H1 (cell line): ENCODE data around the gene EEPD1. TPM values are rescaled to one million over a fixed set of nuclear protein-coding genes. Genes with fewer than 3 reads are reported as not detected.

Experiments used
- CTCF ChIA-PET: fragments of 300-600 bp; sonication (Branson Sonifier 250); formaldehyde crosslinking; loops from one replicate; lab custom pipeline; 2021; ENCODE audit not compliant: partially characterized antibody; lab: Charles Lee
- POLR2A ChIA-PET: fragments of 300-600 bp; sonication (Branson Sonifier 250); formaldehyde crosslinking; loops from one replicate; lab custom pipeline; 2021; ENCODE audit warnings: inconsistent platforms; ENCODE audit not compliant: partially characterized antibody; lab: Charles Lee
- DNase-seq, 2 experiments: peaks; one replicate each; pipeline versions ENCODE4 v3.0.0 to v3.0.0-alpha.2; 2010 to 2022; ENCODE audit warnings: low spot score in 2 of 2, low read depth in 1 of 2, mixed read lengths in 1 of 2
- FAIRE-seq: peaks from 2 replicates; lab custom pipeline; 2011; peaks lifted over from hg19 to GRCh38; lab: Jason Lieb, UNC
- H2AFZ ChIP-seq: 2 replicates; pipeline ENCODE4 v1.8.1; 2012; ENCODE audit warnings: low read length, inconsistent platforms
- H2AK5ac ChIP-seq: 2 replicates; pipeline ENCODE4 v1.6.1; 2013; ENCODE audit warnings: low read depth, low read length
- H2BK120ac ChIP-seq: replicated peaks from 2 replicates; pipeline ENCODE3; 2013; ENCODE audit warnings: low read depth, low read length, inconsistent platforms
- H2BK12ac ChIP-seq: 2 replicates; pipeline ENCODE4 v1.6.1; 2013; ENCODE audit warnings: low read depth, low read length
- H2BK15ac ChIP-seq: 2 replicates; pipeline ENCODE4 v1.6.1; 2013; ENCODE audit warnings: low read length
- H2BK20ac ChIP-seq: 2 replicates; pipeline ENCODE4 v1.6.1; 2013; ENCODE audit warnings: low read length
- H2BK5ac ChIP-seq: 2 replicates; pipeline ENCODE4 v1.6.1; 2013; ENCODE audit warnings: low read depth, low read length
- H3K14ac ChIP-seq: 2 replicates; pipeline ENCODE4 v1.6.1; 2013; ENCODE audit warnings: inconsistent platforms; ENCODE audit not compliant: insufficient read length
- H3K18ac ChIP-seq: 2 replicates; pipeline ENCODE4 v1.6.1; 2013; ENCODE audit warnings: low read length; ENCODE audit errors: extremely low read depth
- H3K23ac ChIP-seq: 2 replicates; pipeline ENCODE4 v1.6.1; 2013; ENCODE audit warnings: inconsistent platforms; ENCODE audit not compliant: insufficient read length
- H3K23me2 ChIP-seq: 2 replicates; pipeline ENCODE4 v1.6.1; 2013; ENCODE audit warnings: low read depth, low read length
- H3K27ac ChIP-seq: 2 replicates; pipeline ENCODE4 v1.6.1; 2011; ENCODE audit warnings: low read depth, low read length, inconsistent platforms
- H3K27me3 ChIP-seq, 4 experiments: replicated peaks in 1 of 4; 1 replicate in 1 of 4; 2 replicates in 3 of 4; pipeline versions ENCODE4 v1.6.1 to v1.8.1; 2011 to 2013; ENCODE audit warnings: low read length in 3 of 4, mild to moderate bottlenecking in 3 of 4, inconsistent platforms in 2 of 4, mixed read lengths in 2 of 4, moderate library complexity in 1 of 4; ENCODE audit not compliant: control insufficient read depth in 3 of 4, insufficient read depth in 3 of 4; ENCODE audit errors: extremely low read depth in 1 of 4
- H3K36me3 ChIP-seq, 4 experiments: 2 replicates each; pipeline versions ENCODE4 v1.6.1 to v1.8.1; 2011 to 2013; ENCODE audit warnings: mild to moderate bottlenecking in 4 of 4, low read length in 3 of 4, moderate library complexity in 2 of 4, control low read depth in 1 of 4, inconsistent platforms in 1 of 4; ENCODE audit not compliant: insufficient read depth in 4 of 4, control insufficient read depth in 2 of 4
- H3K4ac ChIP-seq: replicated peaks from 2 replicates; pipeline ENCODE3; 2013; ENCODE audit warnings: low read length, low read depth, mixed read lengths, inconsistent platforms; ENCODE audit not compliant: insufficient read length
- H3K4me1 ChIP-seq, 4 experiments: replicated peaks in 1 of 4; 1 replicate in 1 of 4; 2 replicates in 3 of 4; pipeline versions ENCODE4 v1.6.1 to v1.8.1; 2011 to 2013; ENCODE audit warnings: low read length in 3 of 4, inconsistent platforms in 2 of 4, mixed read lengths in 1 of 4; ENCODE audit not compliant: insufficient read depth in 4 of 4, control insufficient read depth in 3 of 4
- H3K4me2 ChIP-seq, 2 experiments: 2 replicates each; pipeline versions ENCODE4 v1.6.1 to v1.8.1; 2011 to 2013; ENCODE audit warnings: low read depth in 2 of 2, low read length in 2 of 2, control low read depth in 1 of 2, inconsistent platforms in 1 of 2, mild to moderate bottlenecking in 1 of 2; ENCODE audit not compliant: insufficient read depth in 1 of 2
- H3K4me3 ChIP-seq, 4 experiments: fragments of 200-600, 300-600 bp in 1 of 4; sonication (generic), shearing (Covaris generic), sonication (Bioruptor Twin) in 1 of 4; 2 replicates each; pipeline versions ENCODE4 v1.5.1 to v1.8.1; 2011 to 2016; ENCODE audit warnings: low read length in 4 of 4, low read depth in 3 of 4, control low read depth in 2 of 4, inconsistent platforms in 2 of 4, mild to moderate bottlenecking in 2 of 4, mixed read lengths in 1 of 4, moderate library complexity in 1 of 4; ENCODE audit not compliant: insufficient read depth in 2 of 4; ENCODE audit errors: extremely low read depth in 1 of 4
- H3K56ac ChIP-seq: replicated peaks from 2 replicates; pipeline ENCODE3; 2013; ENCODE audit warnings: low read depth, mild to moderate bottlenecking, mixed read lengths, low read length, inconsistent platforms; ENCODE audit not compliant: insufficient read length
- H3K79me1 ChIP-seq: 2 replicates; pipeline ENCODE4 v1.6.1; 2013; ENCODE audit warnings: low read depth, low read length, control low read depth
- H3K79me2 ChIP-seq, 2 experiments: 2 replicates each; pipeline versions ENCODE4 v1.6.1 to v1.8.1; 2012 to 2013; ENCODE audit warnings: low read length in 2 of 2, mild to moderate bottlenecking in 2 of 2, inconsistent platforms in 1 of 2; ENCODE audit not compliant: insufficient read depth in 2 of 2, control insufficient read depth in 1 of 2
- H3K9ac ChIP-seq, 4 experiments: replicated peaks in 1 of 4; 1 replicate in 1 of 4; 2 replicates in 3 of 4; pipeline versions ENCODE4 v1.6.1 to v1.8.1; 2011 to 2013; ENCODE audit warnings: low read depth in 3 of 4, low read length in 3 of 4, control low read depth in 2 of 4, mild to moderate bottlenecking in 2 of 4, moderate library complexity in 2 of 4, inconsistent platforms in 1 of 4; ENCODE audit errors: extremely low read depth in 1 of 4
- H3K9me3 ChIP-seq, 2 experiments: 2 replicates each; pipeline versions ENCODE4 v1.6.1 to v1.8.1; 2012 to 2013; ENCODE audit warnings: mild to moderate bottlenecking in 2 of 2, moderate library complexity in 2 of 2, control low read depth in 1 of 2, inconsistent platforms in 1 of 2, low read depth in 1 of 2, low read length in 1 of 2, mixed read lengths in 1 of 2; ENCODE audit not compliant: insufficient read depth in 2 of 2
- H4K20me1 ChIP-seq, 2 experiments: replicated peaks in 1 of 2; 2 replicates each; pipeline versions ENCODE3 to v1.8.1; 2011 to 2013; ENCODE audit warnings: inconsistent platforms in 2 of 2, low read length in 2 of 2, mild to moderate bottlenecking in 1 of 2; ENCODE audit not compliant: insufficient read depth in 2 of 2, control insufficient read depth in 1 of 2
- H4K5ac ChIP-seq: 2 replicates; pipeline ENCODE4 v1.6.1; 2013; ENCODE audit warnings: low read length, low read depth, mixed read lengths, inconsistent platforms; ENCODE audit not compliant: insufficient read length
- H4K8ac ChIP-seq: 2 replicates; pipeline ENCODE4 v1.8.0; 2013; ENCODE audit warnings: mild to moderate bottlenecking, moderate library complexity, low read length, inconsistent platforms; ENCODE audit not compliant: insufficient read depth; ENCODE audit errors: extremely low read depth
- H4K91ac ChIP-seq: replicated peaks from 2 replicates; pipeline ENCODE3; 2013; ENCODE audit warnings: low read length, mixed read lengths, inconsistent platforms; ENCODE audit not compliant: insufficient read length
- ASH2L ChIP-seq: fragments of 200-600, 300-600 bp; sonication (generic); IDR thresholded peaks from one replicate; pipeline ENCODE4 v1.7.1; 2017; ENCODE audit warnings: low read length
- CBX5 ChIP-seq: fragments of 300-800, 300-1000 bp; sonication (generic); IDR thresholded peaks from 2 replicates; pipeline ENCODE4 v1.7.1; 2016; ENCODE audit warnings: antibody characterized with exemption, low read length, low read depth
- CEBPB ChIP-seq: IDR thresholded peaks from 2 replicates; pipeline ENCODE4 v1.6.1; 2012; ENCODE audit warnings: low read depth, low read length
- EZH2 ChIP-seq: fragments of 200-600 bp; sonication (generic); IDR thresholded peaks from 2 replicates; pipeline ENCODE4 v1.7.1; 2012; ENCODE audit warnings: low read depth, mild to moderate bottlenecking, moderate library complexity, low read length, inconsistent platforms; ENCODE audit not compliant: severe bottlenecking
- GABPA ChIP-seq: IDR thresholded peaks from 2 replicates; pipeline ENCODE4 v1.6.1; 2011; ENCODE audit warnings: mild to moderate bottlenecking, low read length, moderate library complexity, borderline replicate concordance; ENCODE audit not compliant: insufficient read depth
- KDM1A ChIP-seq: fragments of 200-600, 300-600 bp; sonication (generic); IDR thresholded peaks from 2 replicates; pipeline ENCODE4 v1.7.1; 2016; ENCODE audit warnings: mild to moderate bottlenecking, low read length, borderline replicate concordance
- MAFK ChIP-seq: IDR thresholded peaks from 2 replicates; pipeline ENCODE4 v1.6.1; 2012; ENCODE audit warnings: low read depth, mild to moderate bottlenecking, improper control_type of control experiment, low read length
- RAD21 ChIP-seq, 2 experiments: IDR thresholded peaks in 1 of 2; conservative IDR thresholded peaks in 1 of 2; 2 replicates each; pipeline ENCODE4 v1.6.1; 2011; ENCODE audit warnings: low read depth in 2 of 2, low read length in 2 of 2, improper control_type of control experiment in 1 of 2, inconsistent platforms in 1 of 2, mild to moderate bottlenecking in 1 of 2, moderate library complexity in 1 of 2
- RFX5 ChIP-seq: IDR thresholded peaks from 2 replicates; pipeline ENCODE4 v1.6.1; 2011; ENCODE audit warnings: low read depth, low read length, improper control_type of control experiment, borderline replicate concordance
- RNF2 ChIP-seq: fragments of 200-900, 300-1000 bp; sonication (generic); IDR thresholded peaks from 2 replicates; pipeline ENCODE4 v1.7.1; 2016; ENCODE audit warnings: borderline replicate concordance, low read depth, mild to moderate bottlenecking, antibody characterized with exemption, low read length; ENCODE audit not compliant: poor library complexity, severe bottlenecking; ENCODE audit errors: missing control alignments
- SAP30 ChIP-seq: fragments of 300-600 bp; sonication (generic); IDR thresholded peaks from 2 replicates; pipeline ENCODE4 v1.7.1; 2012; ENCODE audit warnings: low read length, moderate library complexity, mild to moderate bottlenecking, inconsistent platforms; ENCODE audit not compliant: insufficient read depth, insufficient replicate concordance
- SP1 ChIP-seq: IDR thresholded peaks from 2 replicates; pipeline ENCODE4 v1.6.1; 2011; ENCODE audit warnings: low read depth, low read length
- SUZ12 ChIP-seq: fragments of 200-600 bp; sonication (generic); IDR thresholded peaks from 2 replicates; pipeline ENCODE4 v1.6.1; 2012; ENCODE audit warnings: mild to moderate bottlenecking, inconsistent platforms, low read length, moderate library complexity, mixed read lengths
- WGBS, 2 experiments: shearing (Covaris generic) in 1 of 2; methylation state at CpG; one replicate each; pipeline versions ENCODE4 v1.1.6 to v1.1.7; 2013 to 2015; ENCODE audit warnings: low lambda C conversion rate in 2 of 2, mixed read lengths in 2 of 2, inconsistent platforms in 1 of 2, low coverage in 1 of 2, missing lambda C conversion rate in 1 of 2; ENCODE audit not compliant: insufficient replicate concordance in 2 of 2, insufficient coverage in 1 of 2, insufficient read length in 1 of 2; ENCODE audit errors: extremely low coverage in 1 of 2, missing lambda C conversion rate in 1 of 2; 5-methylcytosine and 5-hydroxymethylcytosine counted together
- polyA plus RNA-seq, 7 experiments: library from polyadenylated mRNA; depleted of rRNA in 3 of 7; stranded (reverse) in 5 of 7; unstranded in 2 of 7; fragments of >200 nt in 5 of 7; fragments of 200-250 nt in 2 of 7; gene quantifications; 1 replicate in 5 of 7; 2 replicates in 1 of 7; 4 replicates in 1 of 7; pipeline versions ENCODE4 v1.2.1 to v1.2.3, GENCODE V29; 2011 to 2013; ENCODE audit warnings: missing spikeins in 2 of 7, mixed read lengths in 2 of 7
- total RNA-seq: library from RNA; stranded (reverse); fragmentation: NEBNext Ultra II Directional; extraction: Animal tissue kit (Norgen Biotek cat#: 25700); gene quantifications from 2 replicates; pipeline ENCODE4 v1.2.1, GENCODE V29; 2021

Gene EEPD1
- total and polyA plus RNA-seq, 2 of the 8 experiments (the other 6 are each of a cell fraction or from before 2014, with no cell fraction given) = 3.1 to 7.8 TPM

DNA sequence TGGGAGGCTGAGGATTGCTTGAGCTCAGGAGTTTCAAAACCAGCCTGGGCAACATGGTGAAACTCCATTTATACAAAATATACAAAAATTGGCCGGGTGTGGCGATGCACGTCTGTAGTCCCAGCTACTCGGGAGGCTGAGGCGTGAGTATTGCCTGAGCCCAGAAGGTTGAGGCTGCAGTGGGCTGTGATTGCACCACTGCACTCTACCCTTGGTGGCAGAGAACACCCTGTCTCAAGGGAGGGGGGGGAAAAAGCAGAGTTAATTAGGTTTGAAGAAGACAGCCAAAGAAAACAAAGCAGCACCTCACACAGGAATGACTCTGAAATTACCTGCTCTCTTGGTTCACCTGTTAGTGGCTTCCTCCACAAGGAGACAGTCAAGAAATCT is 110.0 kb downstream of the EEPD1 start:
- Histone ChIP-seq H4K20me1 (no peaks in the 10 kb centered on the region), H3K4me2 (no peak overlapping the region), H3K4me3 (no peak overlapping the region), H3K27me3 (no peaks in the 10 kb centered on the region), H3K4me1 (peaks cover 0 to 8% (median 6%) of the 10 kb centered on the region in 4 experiments; a peak in 3 of 7 replicates), H2BK15ac (no peak overlapping the region), H3K9ac (no peak overlapping the region), H3K4ac (no peak overlapping the region), H3K14ac (no peak overlapping the region), H2BK5ac (no peak overlapping the region), H3K56ac (no peak overlapping the region), H4K5ac (no peak overlapping the region), H3K79me1 (no peaks in the 10 kb centered on the region), H3K79me2 (no peaks in the 10 kb centered on the region; a peak in 1 of 4 replicates), H4K8ac (no peak overlapping the region), H2BK120ac (no peak overlapping the region), H3K36me3 (no peaks in the 10 kb centered on the region), H3K9me3 (no peaks in the 10 kb centered on the region), H3K18ac (no peak overlapping the region), H3K23me2 (no peaks in the 10 kb centered on the region), H3K27ac (no peak overlapping the region), H2BK12ac (no peak overlapping the region), H4K91ac (no peak overlapping the region), H2AK5ac (no peak overlapping the region), H2BK20ac (no peak overlapping the region), H3K23ac (no peak overlapping the region), H2AFZ (no peak overlapping the region)
- WGBS, 2 experiments = 98% methylated on average over 5 of the region's 5 CpGs; no CpG with 5 or more reads in 1 of the 2 experiments
- DNase-seq (no peak), FAIRE-seq (no peak)
- ChIA-PET POLR2A (interaction anchor here (0.6 to 1.2 kb wide), 2 partner anchors 11 to 1023 kb away, joined by 3 read pairs; no protein-coding TSS in a partner anchor), CTCF (interaction anchor here (0.9 to 3.0 kb wide), 6 partner anchors 10 to 808 kb away, joined by 3 to 13 read pairs (median 4); no protein-coding TSS in a partner anchor)
- no peak for TF ChIP-seq SAP30
- no peak for TF ChIP-seq SUZ12
- TF ChIP-seq RAD21 (IDR thresholded peaks at IDR 0.05 in 1 of 2, conservative IDR thresholded peaks at IDR 0.05 in 1 of 2; ENCODE audit: low read depth in 2 of 2, low read length in 2 of 2) = no peak
- no peak for TF ChIP-seq CBX5
- no peak for TF ChIP-seq EZH2
- no peak for TF ChIP-seq SP1
- TF ChIP-seq RNF2 = no peak
- TF ChIP-seq RFX5 = no peak
- TF ChIP-seq CEBPB = no peak
- TF ChIP-seq MAFK = no peak
- no peak for TF ChIP-seq ASH2L
- no peak for TF ChIP-seq KDM1A
- TF ChIP-seq GABPA = no peak
